ENCODE data around the gene EMILIN2.
"Not testable (repeated sequence)": the region's sequence is repeated elsewhere in the genome, so short reads cannot be mapped to it uniquely, and the experiment has no call there.

The EMILIN2 gene

DNA sequence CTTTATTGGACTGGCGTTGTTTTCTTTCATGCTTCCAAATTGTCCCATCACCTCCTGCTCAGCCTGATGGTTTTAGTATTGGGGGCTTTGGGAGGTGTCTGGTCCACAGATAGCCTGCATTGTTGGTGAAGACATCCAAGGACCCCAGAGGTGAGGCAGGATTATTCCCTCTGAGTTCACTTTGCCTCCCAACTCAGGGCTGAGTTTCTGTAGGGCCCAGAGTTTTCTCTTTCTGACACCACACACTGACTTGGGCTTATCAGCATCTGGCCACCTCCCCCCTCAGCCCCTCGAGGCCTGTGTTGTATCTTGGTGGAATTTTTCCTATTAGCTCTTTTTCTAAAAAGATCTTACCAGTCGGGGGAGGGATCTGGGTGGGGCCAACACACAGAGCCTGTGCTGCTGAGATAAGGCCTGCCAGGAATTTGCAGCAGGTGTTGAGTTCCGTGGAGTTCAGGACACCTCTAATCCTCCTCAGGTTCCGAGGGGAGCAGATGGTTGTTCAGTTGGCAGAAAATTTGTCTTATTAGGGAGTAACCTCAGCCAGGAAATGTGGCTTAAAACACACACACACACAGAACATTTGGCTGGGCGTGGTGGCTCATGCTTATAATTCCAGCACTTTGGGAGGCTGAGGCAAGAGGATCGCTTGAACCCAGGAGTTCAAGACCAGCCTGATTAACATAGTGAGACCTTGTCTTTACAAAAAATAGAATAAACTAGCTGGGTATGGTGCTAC is 7.3 kb downstream of the EMILIN2 start:
- ChIA-PET CTCF (no interaction called here), POLR2A (no interaction called here)
- TF ChIP-seq LEF1 (IDR thresholded peaks at IDR 0.05; ENCODE audit: borderline replicate concordance) (no peak), ELF4 (IDR thresholded peaks at IDR 0.05) (no peak), SP1 (IDR thresholded peaks at IDR 0.05) (no peak), ARNT (IDR thresholded peaks at IDR 0.05) (no peak), NFRKB (IDR thresholded peaks at IDR 0.05) (no peak), TARDBP (IDR thresholded peaks at IDR 0.05) (no peak), FOXA1 (IDR thresholded peaks at IDR 0.05) (no peak), ZNF384 (IDR thresholded peaks at IDR 0.05) (no peak), CTBP1 (IDR thresholded peaks at IDR 0.05; ENCODE audit: borderline replicate concordance) (no peak), BHLHE40 (IDR thresholded peaks at IDR 0.05; ENCODE audit: borderline replicate concordance) (no peak), FOXK2 (IDR thresholded peaks at IDR 0.05) (no peak), HDGF (IDR thresholded peaks at IDR 0.05; ENCODE audit: borderline replicate concordance) (no peak), FOXM1 (IDR thresholded peaks at IDR 0.05; ENCODE audit: borderline replicate concordance) (no peak), SUZ12 (IDR thresholded peaks at IDR 0.05) (no peak), L3MBTL2 (conservative IDR thresholded peaks at IDR 0.05) (no peak)
- TF ChIP-seq, protein P1, sequence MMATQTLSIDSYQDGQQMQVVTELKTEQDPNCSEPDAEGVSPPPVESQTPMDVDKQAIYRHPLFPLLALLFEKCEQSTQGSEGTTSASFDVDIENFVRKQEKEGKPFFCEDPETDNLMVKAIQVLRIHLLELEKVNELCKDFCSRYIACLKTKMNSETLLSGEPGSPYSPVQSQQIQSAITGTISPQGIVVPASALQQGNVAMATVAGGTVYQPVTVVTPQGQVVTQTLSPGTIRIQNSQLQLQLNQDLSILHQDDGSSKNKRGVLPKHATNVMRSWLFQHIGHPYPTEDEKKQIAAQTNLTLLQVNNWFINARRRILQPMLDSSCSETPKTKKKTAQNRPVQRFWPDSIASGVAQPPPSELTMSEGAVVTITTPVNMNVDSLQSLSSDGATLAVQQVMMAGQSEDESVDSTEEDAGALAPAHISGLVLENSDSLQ (IDR thresholded peaks at IDR 0.05) = no peak
- no peak for DNase-seq (ENCODE audit: extremely low spot score)

DNA sequence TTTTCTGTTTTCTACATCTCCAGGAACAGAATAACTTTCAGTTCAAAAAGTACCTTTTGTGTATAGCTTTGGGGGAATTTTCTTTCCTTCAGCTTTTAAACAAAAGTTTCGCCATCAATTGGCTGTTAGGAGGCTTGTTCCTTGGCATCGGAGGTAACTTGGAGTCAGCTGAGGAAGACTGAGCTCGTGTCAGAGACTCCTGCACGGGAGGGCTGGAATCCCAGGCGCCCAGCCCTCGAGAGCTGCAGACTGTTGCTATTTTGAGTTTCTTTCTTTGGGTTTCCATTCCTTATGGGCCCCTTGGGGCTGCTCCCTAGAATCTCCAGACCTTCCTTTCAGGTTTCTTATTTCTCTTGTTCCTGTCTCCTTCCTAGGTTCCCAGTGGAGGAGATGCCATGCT is 8.1 kb downstream of the EMILIN2 start:
- ChIA-PET CTCF (no interaction called here), POLR2A (no interaction called here)
- DNase-seq (ENCODE audit: extremely low spot score) = no peak
- TF ChIP-seq FOXK2 (IDR thresholded peaks at IDR 0.05) = no peak
- no peak for TF ChIP-seq ELF4 (IDR thresholded peaks at IDR 0.05)
- no peak for TF ChIP-seq CTBP1 (IDR thresholded peaks at IDR 0.05; ENCODE audit: borderline replicate concordance)
- no peak for TF ChIP-seq HDGF (IDR thresholded peaks at IDR 0.05; ENCODE audit: borderline replicate concordance)
- no peak for TF ChIP-seq SP1 (IDR thresholded peaks at IDR 0.05)
- TF ChIP-seq, protein P1 (IDR thresholded peaks at IDR 0.05) = no peak
- TF ChIP-seq NFRKB (IDR thresholded peaks at IDR 0.05) = no peak
- TF ChIP-seq SUZ12 (IDR thresholded peaks at IDR 0.05) = no peak
- no peak for TF ChIP-seq L3MBTL2 (conservative IDR thresholded peaks at IDR 0.05)
- no peak for TF ChIP-seq ARNT (IDR thresholded peaks at IDR 0.05)
- TF ChIP-seq ZNF384 (IDR thresholded peaks at IDR 0.05) = no peak
- TF ChIP-seq TARDBP (IDR thresholded peaks at IDR 0.05) = no peak
- no peak for TF ChIP-seq FOXM1 (IDR thresholded peaks at IDR 0.05; ENCODE audit: borderline replicate concordance)
- TF ChIP-seq FOXA1 (IDR thresholded peaks at IDR 0.05) = no peak
- TF ChIP-seq BHLHE40 (IDR thresholded peaks at IDR 0.05; ENCODE audit: borderline replicate concordance) = no peak
- no peak for TF ChIP-seq LEF1 (IDR thresholded peaks at IDR 0.05; ENCODE audit: borderline replicate concordance)

DNA sequence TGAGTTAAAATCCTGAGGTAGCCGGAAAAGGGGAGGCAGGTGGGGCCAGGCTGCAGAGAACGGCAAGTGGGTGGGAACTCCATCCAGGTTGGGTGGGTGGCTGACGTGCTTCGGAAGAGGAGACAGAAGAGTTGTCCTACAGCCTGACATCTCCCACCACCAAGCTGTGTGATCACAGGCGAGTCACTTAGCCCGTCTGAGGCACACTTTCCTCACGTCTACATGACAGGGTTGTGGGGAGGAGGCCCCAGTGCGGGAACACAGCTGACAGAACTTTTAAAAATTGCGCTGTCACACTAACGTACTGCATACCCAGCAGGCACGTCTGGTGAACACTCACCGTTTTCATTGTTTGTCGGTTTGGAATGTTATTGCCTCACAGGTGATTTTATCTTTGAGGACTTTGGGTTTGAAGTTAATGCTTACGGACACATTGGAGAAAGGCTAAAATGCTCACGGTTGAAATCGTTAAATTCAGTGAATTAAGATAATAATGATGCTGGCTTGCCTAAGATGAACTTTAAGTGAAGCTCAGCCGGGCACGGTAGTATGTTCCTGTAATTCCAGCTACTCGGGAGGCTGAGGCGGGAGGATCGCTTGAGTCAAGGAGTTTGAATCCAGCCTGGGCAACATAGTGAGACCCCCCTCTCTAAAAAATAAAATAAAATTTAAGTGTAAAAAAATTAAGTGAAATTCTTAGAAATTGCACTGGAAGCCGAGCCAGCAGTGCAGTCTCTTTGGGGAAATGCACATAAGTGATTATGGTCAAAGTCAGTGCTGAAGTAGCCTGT is 8.9 kb downstream of the EMILIN2 start:
- no peak for TF ChIP-seq HDGF (IDR thresholded peaks at IDR 0.05; ENCODE audit: borderline replicate concordance)
- no peak for TF ChIP-seq FOXK2 (IDR thresholded peaks at IDR 0.05)
- no peak for TF ChIP-seq ELF4 (IDR thresholded peaks at IDR 0.05)
- TF ChIP-seq ARNT (IDR thresholded peaks at IDR 0.05) = no peak
- TF ChIP-seq LEF1 (IDR thresholded peaks at IDR 0.05; ENCODE audit: borderline replicate concordance) = no peak
- no peak for TF ChIP-seq SP1 (IDR thresholded peaks at IDR 0.05)
- no peak for TF ChIP-seq TARDBP (IDR thresholded peaks at IDR 0.05)
- TF ChIP-seq L3MBTL2 (conservative IDR thresholded peaks at IDR 0.05) = no peak
- TF ChIP-seq SUZ12 (IDR thresholded peaks at IDR 0.05) = no peak
- TF ChIP-seq, protein P1 (IDR thresholded peaks at IDR 0.05) = no peak
- no peak for TF ChIP-seq FOXA1 (IDR thresholded peaks at IDR 0.05)
- no peak for TF ChIP-seq CTBP1 (IDR thresholded peaks at IDR 0.05; ENCODE audit: borderline replicate concordance)
- TF ChIP-seq ZNF384 (IDR thresholded peaks at IDR 0.05) = no peak
- TF ChIP-seq BHLHE40 (IDR thresholded peaks at IDR 0.05; ENCODE audit: borderline replicate concordance) = no peak
- TF ChIP-seq FOXM1 (IDR thresholded peaks at IDR 0.05; ENCODE audit: borderline replicate concordance) = no peak
- no peak for TF ChIP-seq NFRKB (IDR thresholded peaks at IDR 0.05)
- ChIA-PET POLR2A (no interaction called here), CTCF (no interaction called here)
- no peak for DNase-seq (ENCODE audit: extremely low spot score)

DNA sequence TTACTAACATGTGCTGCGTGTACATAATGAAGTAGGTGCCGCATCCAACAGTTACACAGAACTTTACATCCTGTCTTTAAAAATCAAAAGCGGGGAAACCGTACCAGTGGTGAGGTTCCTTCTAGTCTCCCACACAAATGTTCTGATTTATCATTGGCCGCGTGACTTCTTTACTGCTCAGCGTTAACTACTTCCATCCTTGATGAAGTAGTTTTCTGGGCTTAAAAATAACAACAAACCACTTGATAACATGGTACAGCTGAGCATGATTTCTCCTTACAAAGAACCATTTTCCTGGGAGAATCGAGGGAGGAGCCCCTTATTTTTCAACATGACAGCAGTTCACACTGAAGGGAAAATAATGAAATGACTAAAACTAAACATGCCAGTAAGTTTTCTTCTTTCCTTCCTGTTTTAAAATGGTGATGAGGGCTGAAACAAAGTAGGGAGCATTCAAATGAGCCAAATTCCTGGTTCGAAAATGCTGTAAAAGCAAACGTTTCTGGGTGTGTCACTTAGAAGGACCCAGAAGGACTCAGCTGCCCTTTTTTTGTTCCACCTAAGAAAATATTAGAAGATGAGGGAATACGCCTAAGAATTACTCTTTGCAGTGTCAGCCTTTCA is 9.9 kb downstream of the EMILIN2 start:
- CTCF ChIA-PET = no interaction called here
- DNase-seq (ENCODE audit: extremely low spot score) = no peak
- POLR2A ChIA-PET = no interaction called here
- TF ChIP-seq NFRKB (IDR thresholded peaks at IDR 0.05) = no peak

DNA sequence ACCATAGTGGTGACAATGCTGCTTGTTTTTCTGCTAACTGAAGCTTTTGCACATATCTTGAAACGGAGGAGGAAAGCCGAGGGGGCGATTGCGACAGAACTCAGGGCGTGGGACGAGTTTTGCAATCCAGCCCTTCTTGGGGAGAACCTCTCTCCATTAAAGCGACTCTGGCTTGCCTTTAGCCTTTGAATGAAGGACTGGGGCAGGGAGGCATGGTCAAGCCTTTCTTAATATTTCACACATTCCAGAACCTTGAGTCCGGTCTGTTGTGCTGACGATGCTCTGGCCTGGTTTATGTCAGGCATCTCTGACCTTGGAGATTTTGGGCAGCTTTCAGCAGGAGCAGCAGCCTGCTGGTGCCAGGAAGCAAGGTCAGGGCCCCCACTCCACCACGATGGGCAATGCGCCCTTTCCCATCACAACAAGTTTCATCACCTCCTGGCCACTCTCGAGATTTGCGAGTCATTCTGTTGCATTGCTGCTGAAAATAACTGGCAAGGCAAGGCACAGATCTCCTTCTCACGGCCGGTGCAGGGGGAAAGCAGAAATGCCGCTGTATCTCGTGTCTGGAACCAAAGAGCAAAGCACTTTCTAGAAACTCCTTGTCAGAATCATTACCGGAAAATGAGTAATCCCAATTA is 10.8 kb downstream of the EMILIN2 start:
- no peak for TF ChIP-seq HDGF (IDR thresholded peaks at IDR 0.05; ENCODE audit: borderline replicate concordance)
- TF ChIP-seq ZNF384 (IDR thresholded peaks at IDR 0.05) = no peak
- TF ChIP-seq BHLHE40 (IDR thresholded peaks at IDR 0.05; ENCODE audit: borderline replicate concordance) = no peak
- TF ChIP-seq FOXK2 (IDR thresholded peaks at IDR 0.05) = no peak
- no peak for TF ChIP-seq LEF1 (IDR thresholded peaks at IDR 0.05; ENCODE audit: borderline replicate concordance)
- TF ChIP-seq NFRKB (IDR thresholded peaks at IDR 0.05) = no peak
- no peak for TF ChIP-seq L3MBTL2 (conservative IDR thresholded peaks at IDR 0.05)
- TF ChIP-seq ELF4 (IDR thresholded peaks at IDR 0.05) = no peak
- TF ChIP-seq TARDBP (IDR thresholded peaks at IDR 0.05) = no peak
- TF ChIP-seq SUZ12 (IDR thresholded peaks at IDR 0.05) = no peak
- no peak for TF ChIP-seq ARNT (IDR thresholded peaks at IDR 0.05)
- TF ChIP-seq FOXA1 (IDR thresholded peaks at IDR 0.05) = no peak
- no peak for TF ChIP-seq CTBP1 (IDR thresholded peaks at IDR 0.05; ENCODE audit: borderline replicate concordance)
- TF ChIP-seq FOXM1 (IDR thresholded peaks at IDR 0.05; ENCODE audit: borderline replicate concordance) = no peak
- no peak for TF ChIP-seq SP1 (IDR thresholded peaks at IDR 0.05)
- CTCF ChIA-PET = no interaction called here
- POLR2A ChIA-PET = no interaction called here
- DNase-seq (ENCODE audit: extremely low spot score) = no peak

DNA sequence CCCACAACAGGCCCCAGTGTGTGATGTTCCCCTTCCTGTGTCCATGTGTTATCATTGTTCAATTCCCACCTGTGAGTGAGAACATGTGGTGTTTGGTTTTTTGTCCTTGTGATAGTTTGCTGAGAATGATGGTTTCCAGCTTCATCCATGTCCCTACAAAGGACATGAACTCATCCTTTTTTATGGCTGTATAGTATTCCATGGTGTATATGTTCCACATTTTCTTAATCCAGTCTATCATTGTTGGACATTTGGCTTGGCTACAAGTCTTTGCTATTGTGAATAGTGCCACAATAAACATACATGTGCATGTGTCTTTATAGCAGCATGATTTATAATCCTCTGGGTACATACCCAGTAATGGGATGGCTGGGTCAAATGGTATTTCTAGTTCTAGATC is 13.6 kb downstream of the EMILIN2 start:
- CTCF ChIA-PET; POLR2A ChIA-PET; DNase-seq (ENCODE audit: extremely low spot score): not testable (repeated sequence)

DNA sequence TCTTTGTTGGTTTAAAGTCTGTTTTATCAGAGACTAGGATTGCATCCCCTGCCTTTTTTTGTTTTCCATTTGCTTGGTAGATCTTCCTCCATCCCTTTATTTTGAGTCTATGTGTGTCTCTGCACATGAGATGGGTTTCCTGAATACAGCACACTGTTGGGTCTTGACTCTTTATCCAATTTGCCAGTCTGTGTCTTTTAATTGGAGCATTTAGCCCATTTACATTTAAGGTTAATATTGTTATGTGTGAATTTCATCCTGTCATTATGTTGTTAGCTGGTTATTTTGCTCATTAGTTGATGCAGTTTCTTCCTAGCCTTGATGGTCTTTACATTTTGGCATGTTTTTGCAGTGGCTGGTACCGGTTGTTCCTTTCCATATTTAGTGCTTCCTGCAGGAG is 17.2 kb downstream of the EMILIN2 start:
- POLR2A ChIA-PET; CTCF ChIA-PET; DNase-seq (ENCODE audit: extremely low spot score): not testable (repeated sequence)

DNA sequence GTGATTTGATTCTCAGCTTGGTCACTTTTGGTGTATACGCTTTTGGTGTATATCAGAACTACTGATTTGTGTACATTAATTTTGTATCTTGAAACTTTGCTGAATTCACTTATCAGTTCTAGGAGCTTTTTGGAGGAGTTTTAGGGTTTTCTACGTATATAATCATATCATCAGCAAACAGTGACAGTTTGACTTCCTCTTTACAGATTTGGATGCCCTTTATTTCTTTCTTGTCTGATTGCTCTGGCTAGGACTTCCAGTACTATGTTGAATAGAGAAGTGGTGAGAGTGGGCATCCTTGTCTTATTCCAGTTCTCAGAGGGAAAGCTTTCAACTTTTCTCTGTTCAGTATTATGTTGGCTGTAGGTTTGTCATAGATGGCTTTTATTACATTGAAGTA is 19.7 kb downstream of the EMILIN2 start:
- DNase-seq (ENCODE audit: extremely low spot score); POLR2A ChIA-PET; CTCF ChIA-PET: not testable (repeated sequence)
